ENCODE results near the gene GABARAPL2. TPM values are rescaled to one million over a fixed set of nuclear protein-coding genes. Genes with fewer than 3 reads are reported as not detected.

Gene GABARAPL2
- total RNA-seq, 1 experiment from 2014 or later = 76.9 TPM

GRCh38 chr16:75593825-75594820, 27.9 kb downstream of the GABARAPL2 start:
- H3K4me2 ChIP-seq (ENCODE audit: low read length) = no peak overlapping the region
- ChIA-PET POLR2A (no interaction called here), CTCF (no interaction called here)

More at GRCh38 chr16:75593825-75594820, 27.9 kb downstream of the GABARAPL2 start:
- ATAC-seq (peak; percentile 34; the same call in 1 of the 2 replicates), DNase-seq (ENCODE audit: low read depth, low spot score) (no peak)
- no peak overlapping the region for H3K9ac ChIP-seq (ENCODE audit: low read length)
- H3K36me3 ChIP-seq (ENCODE audit: control insufficient read depth in 1 of 2, insufficient read depth in 2 of 2, low read length in 2 of 2) = peaks cover 0 to 13% of the 10 kb centered on the region in 2 experiments; a peak in 2 of 4 replicates
- no peaks in the 10 kb centered on the region for H3K79me2 ChIP-seq (ENCODE audit: insufficient read depth, low read length)
- RAD21 ChIA-PET (ENCODE audit: low non-redundant PET in 1 of 2, low total read pairs in 2 of 2, uncharacterized antibody in 2 of 2, unreplicated experiment in 2 of 2) = no interaction called here
- no peaks in the 10 kb centered on the region for H3K9me2 ChIP-seq (ENCODE audit: insufficient read depth)
- peaks cover 0 to 8% of the 10 kb centered on the region in 2 experiments; a peak in 1 of 4 replicates for H3K4me1 ChIP-seq (ENCODE audit: control insufficient read depth in 1 of 2, insufficient read depth in 2 of 2, low read length in 2 of 2)
- H3K9me3 ChIP-seq (ENCODE audit: control insufficient read depth in 1 of 2, insufficient read depth in 1 of 2, low read depth in 1 of 2, low read length in 2 of 2) = no peaks in the 10 kb centered on the region
- H4K20me1 ChIP-seq (ENCODE audit: insufficient read depth) = no peaks in the 10 kb centered on the region
- no peak for TF ChIP-seq EZH2phosphoT487 (IDR thresholded peaks at IDR 0.05; ENCODE audit: borderline replicate concordance)
- no peak for TF ChIP-seq ATF3 (IDR thresholded peaks at IDR 0.05)
- TF ChIP-seq ZNF274 (IDR thresholded peaks at IDR 0.05; ENCODE audit: low read depth, low read length) = no peak
- no peak for TF ChIP-seq CTCF (IDR thresholded peaks at IDR 0.05 in 2 of 3, conservative IDR thresholded peaks at IDR 0.05 in 1 of 3; ENCODE audit: borderline replicate concordance in 1 of 3, insufficient read depth in 1 of 3, low read depth in 2 of 3, low read length in 2 of 3)
- TF ChIP-seq ZBTB33 (IDR thresholded peaks at IDR 0.05; ENCODE audit: extremely low read depth, insufficient replicate concordance, low read length) = no peak
- TF ChIP-seq REST (IDR thresholded peaks at IDR 0.05; ENCODE audit: low read depth) = no peak
- no peak for TF ChIP-seq SP1 (IDR thresholded peaks at IDR 0.05; ENCODE audit: low read depth)
- no peak for TF ChIP-seq EZH2 (IDR thresholded peaks at IDR 0.05)
- TF ChIP-seq ZFX (IDR thresholded peaks at IDR 0.05) = no peak
- no peak for TF ChIP-seq SIN3A (IDR thresholded peaks at IDR 0.05; ENCODE audit: low read depth)
- no peak for TF ChIP-seq MAX (IDR thresholded peaks at IDR 0.05)
- TF ChIP-seq ELF1 (IDR thresholded peaks at IDR 0.05; ENCODE audit: borderline replicate concordance, low read depth) = no peak
- no peak for TF ChIP-seq YY1 (IDR thresholded peaks at IDR 0.05; ENCODE audit: extremely low read depth, insufficient replicate concordance, low read depth, low read length)
- TF ChIP-seq POLR2A (IDR thresholded peaks at IDR 0.05; ENCODE audit: borderline replicate concordance, extremely low read depth, insufficient read depth, insufficient read length) = no peak
- TF ChIP-seq TCF7L2 (IDR thresholded peaks at IDR 0.05; ENCODE audit: borderline replicate concordance, extremely low read depth, insufficient read depth, insufficient read length) = no peak
- TF ChIP-seq FOSL1 (IDR thresholded peaks at IDR 0.05; ENCODE audit: low read depth) = no peak
- H2AFZ ChIP-seq (ENCODE audit: low read depth, low read length, poor library complexity, severe bottlenecking) = no peak overlapping the region
- H3K4me3 ChIP-seq (replicated peaks in 1 of 2; ENCODE audit: low read depth in 1 of 2, low read length in 2 of 2) = no peak overlapping the region
- no TSS peak for BruUV-seq (replicated peaks)
- intact Hi-C loops (cut with micrococcal nuclease) = no loop called here
- H3K27me3 ChIP-seq (ENCODE audit: insufficient read depth, low read length) = no peaks in the 10 kb centered on the region
- no peak overlapping the region for H3K27ac ChIP-seq (ENCODE audit: low read depth, low read length)

Measured in HCT116 (cell line).